Parathyroid adenoma (tissue), 2 donors: Measurements from ENCODE around the gene PLXNA2.

ENCODE experiments used
- H2AFZ ChIP-seq: fragments of 300-600 bp; sonication (generic); one replicate; pipeline ENCODE4 v1.7.0; 2017; ENCODE audit warnings: antibody characterized with exemption, mild to moderate bottlenecking
- H3K27ac ChIP-seq: fragments of 300-600 bp; sonication (generic); one replicate; pipeline ENCODE4 v1.7.0; 2017
- H3K27me3 ChIP-seq: fragments of 300-600 bp; sonication (generic); one replicate; pipeline ENCODE4 v1.7.0; 2017; ENCODE audit warnings: low read length; ENCODE audit not compliant: control insufficient read depth, insufficient read depth
- H3K36me3 ChIP-seq: fragments of 300-600 bp; sonication (generic); one replicate; pipeline ENCODE4 v1.7.0; 2017; ENCODE audit warnings: low read length; ENCODE audit not compliant: control insufficient read depth, insufficient read depth
- H3K4me1 ChIP-seq: fragments of 300-600 bp; sonication (generic); one replicate; pipeline ENCODE4 v1.7.0; 2017; ENCODE audit warnings: control low read depth
- H3K4me2 ChIP-seq: fragments of 300-600 bp; sonication (generic); one replicate; pipeline ENCODE4 v1.7.0; 2017; ENCODE audit warnings: low read length
- H3K4me3 ChIP-seq: fragments of 300-600 bp; sonication (generic); one replicate; pipeline ENCODE4 v1.7.0; 2017; ENCODE audit warnings: low read depth, low read length
- H3K79me2 ChIP-seq: fragments of 300-600 bp; sonication (generic); one replicate; pipeline ENCODE4 v1.7.0; 2017; ENCODE audit warnings: control low read depth
- H3K9ac ChIP-seq: fragments of 300-600 bp; sonication (generic); one replicate; pipeline ENCODE4 v1.7.0; 2017; ENCODE audit warnings: mild to moderate bottlenecking
- H3K9me3 ChIP-seq: fragments of 300-600 bp; sonication (generic); one replicate; pipeline ENCODE4 v1.7.0; 2017; ENCODE audit warnings: low read length; ENCODE audit not compliant: control insufficient read depth
- TF ChIP-seq, protein P1 (sequence below): fragments of 300-600 bp; sonication (generic); IDR thresholded peaks from one replicate; pipeline ENCODE4 v1.7.0; 2017; ENCODE audit warnings: antibody characterized with exemption, mild to moderate bottlenecking
- donor health status: primary hyperparathyroidism.

The PLXNA2 gene

DNA sequence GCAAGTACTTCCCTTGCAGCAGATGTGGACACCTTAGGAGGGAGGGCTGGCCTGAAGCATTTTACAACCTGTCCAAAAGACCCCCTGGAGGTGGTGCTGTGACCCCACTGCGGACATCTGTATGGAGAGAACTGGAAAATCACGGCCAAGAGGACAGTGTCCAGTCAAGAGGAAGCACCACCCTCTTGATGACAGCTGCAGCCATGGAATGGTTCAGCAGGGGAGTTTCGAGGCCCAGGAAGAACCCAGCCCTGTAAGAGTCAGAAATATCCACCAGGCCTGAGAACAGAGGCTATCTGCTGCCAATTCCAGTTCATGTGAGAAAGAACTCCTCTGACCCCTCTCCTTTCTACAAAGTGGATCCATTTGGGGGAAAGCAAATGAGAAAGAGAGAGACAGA is 126.8 kb downstream of the PLXNA2 start:
- no peaks in the 10 kb centered on the region for H3K27me3 ChIP-seq
- no peak overlapping the region for H2AFZ ChIP-seq
- no peaks in the 10 kb centered on the region for H3K4me1 ChIP-seq
- H3K9me3 ChIP-seq = no peaks in the 10 kb centered on the region
- no peak overlapping the region for H3K27ac ChIP-seq
- H3K4me2 ChIP-seq = no peak overlapping the region
- H3K36me3 ChIP-seq = no peaks in the 10 kb centered on the region
- no peak overlapping the region for H3K4me3 ChIP-seq
- TF ChIP-seq, protein P1, sequence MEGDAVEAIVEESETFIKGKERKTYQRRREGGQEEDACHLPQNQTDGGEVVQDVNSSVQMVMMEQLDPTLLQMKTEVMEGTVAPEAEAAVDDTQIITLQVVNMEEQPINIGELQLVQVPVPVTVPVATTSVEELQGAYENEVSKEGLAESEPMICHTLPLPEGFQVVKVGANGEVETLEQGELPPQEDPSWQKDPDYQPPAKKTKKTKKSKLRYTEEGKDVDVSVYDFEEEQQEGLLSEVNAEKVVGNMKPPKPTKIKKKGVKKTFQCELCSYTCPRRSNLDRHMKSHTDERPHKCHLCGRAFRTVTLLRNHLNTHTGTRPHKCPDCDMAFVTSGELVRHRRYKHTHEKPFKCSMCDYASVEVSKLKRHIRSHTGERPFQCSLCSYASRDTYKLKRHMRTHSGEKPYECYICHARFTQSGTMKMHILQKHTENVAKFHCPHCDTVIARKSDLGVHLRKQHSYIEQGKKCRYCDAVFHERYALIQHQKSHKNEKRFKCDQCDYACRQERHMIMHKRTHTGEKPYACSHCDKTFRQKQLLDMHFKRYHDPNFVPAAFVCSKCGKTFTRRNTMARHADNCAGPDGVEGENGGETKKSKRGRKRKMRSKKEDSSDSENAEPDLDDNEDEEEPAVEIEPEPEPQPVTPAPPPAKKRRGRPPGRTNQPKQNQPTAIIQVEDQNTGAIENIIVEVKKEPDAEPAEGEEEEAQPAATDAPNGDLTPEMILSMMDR = no peak
- no peaks in the 10 kb centered on the region for H3K79me2 ChIP-seq
- no peak overlapping the region for H3K9ac ChIP-seq

DNA sequence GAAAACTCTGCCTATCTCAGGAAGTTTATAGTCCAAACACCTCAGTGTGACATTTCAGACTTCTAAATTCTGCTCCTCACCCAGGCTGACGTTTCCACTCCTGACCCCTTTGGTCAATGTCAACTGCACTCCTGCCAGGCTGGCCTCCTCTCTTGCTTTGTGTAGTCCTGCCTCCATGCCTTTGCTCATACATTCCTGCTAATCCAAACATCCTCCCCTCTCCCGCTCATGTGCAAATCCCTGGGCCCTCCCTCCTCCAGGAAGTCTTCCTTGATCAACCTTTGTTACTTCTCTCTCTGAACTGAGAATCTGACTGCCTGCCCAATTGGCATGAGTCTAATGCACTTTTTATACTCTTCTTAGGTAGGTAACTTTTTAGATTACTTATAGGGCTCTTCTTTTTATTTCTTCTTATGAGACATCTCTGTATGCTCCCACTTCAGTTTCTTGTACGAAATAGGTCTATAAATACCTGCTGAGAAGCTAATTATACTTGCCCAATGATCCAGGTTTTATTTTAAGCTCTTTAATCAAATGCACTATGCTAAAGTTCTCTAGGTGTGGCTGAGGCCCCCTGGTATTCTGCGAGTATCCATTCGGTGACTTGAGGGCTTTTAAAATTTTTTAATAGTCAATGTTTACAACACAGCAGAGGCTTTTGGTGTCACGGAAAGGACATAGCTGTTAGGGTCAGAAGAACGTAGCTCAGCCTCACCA is 128.1 kb downstream of the PLXNA2 start:
- TF ChIP-seq, protein P1 = no peak
- no peak overlapping the region for H2AFZ ChIP-seq

DNA sequence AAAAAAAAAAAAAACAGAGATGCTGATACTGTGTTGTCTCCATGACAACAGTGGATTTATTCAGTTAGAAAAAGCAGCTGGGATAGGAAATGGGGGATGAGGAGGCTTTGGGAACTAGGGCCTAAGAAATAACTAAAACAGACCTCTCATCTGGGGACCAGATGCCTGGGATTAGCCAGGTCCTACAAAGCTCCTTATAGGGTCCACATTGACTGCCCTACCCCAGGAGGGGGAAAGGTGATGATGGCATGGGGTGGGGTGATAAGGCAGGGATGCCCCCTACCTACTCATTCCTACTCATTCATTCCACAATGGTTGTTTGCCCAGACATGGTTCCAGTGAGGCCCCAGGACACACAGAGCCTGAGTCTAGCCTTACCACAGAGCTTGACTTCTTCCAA is 131.2 kb downstream of the PLXNA2 start:
- Histone ChIP-seq H3K4me1 (no peaks in the 10 kb centered on the region), H3K27me3 (no peaks in the 10 kb centered on the region), H3K4me3 (no peak overlapping the region), H3K27ac (no peak overlapping the region), H3K9me3 (no peaks in the 10 kb centered on the region), H2AFZ (no peak overlapping the region), H3K4me2 (no peak overlapping the region), H3K79me2 (no peaks in the 10 kb centered on the region), H3K36me3 (no peaks in the 10 kb centered on the region), H3K9ac (no peak overlapping the region)
- TF ChIP-seq, protein P1 = no peak

More for the DNA sequence above, 128.1 kb downstream of the PLXNA2 start:
- no peaks in the 10 kb centered on the region for H3K79me2 ChIP-seq
- no peak overlapping the region for H3K27ac ChIP-seq
- no peak overlapping the region for H3K4me2 ChIP-seq
- no peaks in the 10 kb centered on the region for H3K36me3 ChIP-seq
- no peaks in the 10 kb centered on the region for H3K9me3 ChIP-seq
- no peak overlapping the region for H3K9ac ChIP-seq
- H3K4me1 ChIP-seq = no peaks in the 10 kb centered on the region
- H3K4me3 ChIP-seq = no peak overlapping the region
- no peaks in the 10 kb centered on the region for H3K27me3 ChIP-seq

DNA sequence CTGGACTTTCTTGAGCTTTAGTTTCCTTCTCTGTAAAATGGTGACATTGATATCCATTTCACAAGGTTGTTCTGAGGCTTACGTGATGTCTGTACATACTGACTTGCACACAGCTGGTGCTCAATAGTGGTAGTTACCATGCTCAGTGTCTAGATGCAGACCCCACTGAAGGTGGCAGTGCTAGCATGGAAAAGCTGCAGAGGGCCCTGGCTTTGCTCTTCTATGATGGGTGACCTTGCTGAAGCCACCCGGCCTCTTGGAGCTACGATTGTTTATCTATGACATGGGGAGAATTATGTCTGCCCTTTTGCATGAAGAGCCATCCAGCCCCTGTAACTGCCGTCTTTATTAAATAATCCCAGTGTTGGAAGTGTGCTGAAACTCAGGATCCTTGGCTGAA is 131.8 kb downstream of the PLXNA2 start:
- Histone ChIP-seq H3K27me3 (no peaks in the 10 kb centered on the region), H3K9ac (no peak overlapping the region), H3K36me3 (no peaks in the 10 kb centered on the region), H2AFZ (no peak overlapping the region), H3K4me3 (no peak overlapping the region), H3K79me2 (no peaks in the 10 kb centered on the region), H3K27ac (no peak overlapping the region), H3K9me3 (no peaks in the 10 kb centered on the region), H3K4me2 (no peak overlapping the region), H3K4me1 (no peaks in the 10 kb centered on the region)
- TF ChIP-seq, protein P1 = no peak

DNA sequence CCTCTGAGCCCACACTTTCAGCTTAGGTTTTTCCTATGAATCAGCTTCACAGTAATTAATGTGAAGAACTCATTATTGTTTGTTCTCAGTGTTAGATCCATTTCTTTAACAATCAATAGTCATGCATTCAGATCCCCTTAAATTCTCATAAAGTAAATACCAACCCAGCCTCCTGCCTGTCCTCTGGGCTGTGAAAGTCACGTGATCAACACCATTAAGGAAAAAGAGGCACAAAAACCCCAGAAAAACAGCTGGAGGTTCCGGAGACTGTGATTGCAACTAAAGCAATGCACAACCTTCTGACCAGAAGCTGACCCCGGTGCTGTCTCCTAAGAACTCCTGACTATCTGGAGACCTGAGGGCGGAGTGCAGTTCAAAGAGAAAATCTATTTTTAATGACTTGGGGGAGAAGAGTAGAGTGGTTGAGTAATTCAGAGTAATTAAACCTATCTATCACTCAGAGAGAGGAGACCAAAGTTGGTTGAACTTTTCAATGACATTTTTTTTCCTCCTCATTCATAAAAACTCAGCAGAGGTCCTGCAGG is 132.5 kb downstream of the PLXNA2 start:
- no peak overlapping the region for H3K9ac ChIP-seq
- H3K79me2 ChIP-seq = no peaks in the 10 kb centered on the region
- H3K27ac ChIP-seq = no peak overlapping the region
- no peaks in the 10 kb centered on the region for H3K36me3 ChIP-seq
- H3K27me3 ChIP-seq = no peaks in the 10 kb centered on the region
- H3K4me3 ChIP-seq = no peak overlapping the region
- no peaks in the 10 kb centered on the region for H3K4me1 ChIP-seq
- H3K9me3 ChIP-seq = no peaks in the 10 kb centered on the region
- TF ChIP-seq, protein P1 = no peak
- no peak overlapping the region for H3K4me2 ChIP-seq
- H2AFZ ChIP-seq = no peak overlapping the region
